ENCODE data around the gene R3HDM2. TPM values are rescaled to one million over a fixed set of nuclear protein-coding genes. Genes with fewer than 3 reads are reported as not detected.

Gene R3HDM2
- total RNA-seq, 2 experiments from 2014 or later = 59.0 to 61.7 TPM

GRCh38 chr12:57459055-57459749 lies 28.4 kb upstream of the R3HDM2 start:
- DNase-seq = peak; percentile 97
- CTCF ChIA-PET = interaction anchor here (0.7 to 2.8 kb wide), 79 partner anchors 7 to 813 kb away, joined by 3 to 48 read pairs (median 4); partner anchors contain the start of genes ARHGAP9, ATP5F1B, DCTN2 and DDIT3
- POLR2A ChIA-PET = interaction anchor here (1.0 to 6.7 kb wide), 11 partner anchors 9 to 234 kb away, joined by 3 to 74 read pairs (median 4); partner anchors contain the start of genes ARHGAP9, DDIT3, INHBC and SHMT2

GRCh38 chr12:57458665-57459054 lies 27.8 kb upstream of the R3HDM2 start:
- H3K4me3 Mint-ChIP-seq = peak overlapping the region; percentile 97
- POLR2A ChIA-PET = interaction anchor here (1.0 to 6.7 kb wide), 11 partner anchors 8 to 233 kb away, joined by 3 to 74 read pairs (median 4); partner anchors contain the start of genes ARHGAP9, DDIT3, INHBC and SHMT2
- peaks cover 68% of the 10 kb centered on the region for H3K4me1 Mint-ChIP-seq (ENCODE audit: low read depth)
- ATAC-seq (no peak), DNase-seq (no peak)
- CTCF ChIA-PET = interaction anchor here (0.7 to 2.8 kb wide), 79 partner anchors 8 to 812 kb away, joined by 3 to 48 read pairs (median 4); partner anchors contain the start of genes ARHGAP9, ATP5F1B, DCTN2 and DDIT3
- H3K9me3 Mint-ChIP-seq (ENCODE audit: insufficient read depth) = no peaks in the 10 kb centered on the region
- H3K36me3 Mint-ChIP-seq (ENCODE audit: low read depth) = no peaks in the 10 kb centered on the region
- peaks cover 9% of the 10 kb centered on the region for H3K27me3 Mint-ChIP-seq (ENCODE audit: low read depth)
- H3K27ac Mint-ChIP-seq = peak overlapping the region; percentile 97

More at GRCh38 chr12:57459055-57459749, 28.4 kb upstream of the R3HDM2 start:
- peak; percentile 73 for ATAC-seq
- peaks cover 9% of the 10 kb centered on the region for H3K27me3 Mint-ChIP-seq (ENCODE audit: low read depth)
- peak overlapping the region; percentile 97 for H3K27ac Mint-ChIP-seq
- no peaks in the 10 kb centered on the region for H3K9me3 Mint-ChIP-seq (ENCODE audit: insufficient read depth)
- no peaks in the 10 kb centered on the region for H3K36me3 Mint-ChIP-seq (ENCODE audit: low read depth)
- peaks cover 74% of the 10 kb centered on the region for H3K4me1 Mint-ChIP-seq (ENCODE audit: low read depth)
- peak overlapping the region; percentile 97 for H3K4me3 Mint-ChIP-seq

DNA sequence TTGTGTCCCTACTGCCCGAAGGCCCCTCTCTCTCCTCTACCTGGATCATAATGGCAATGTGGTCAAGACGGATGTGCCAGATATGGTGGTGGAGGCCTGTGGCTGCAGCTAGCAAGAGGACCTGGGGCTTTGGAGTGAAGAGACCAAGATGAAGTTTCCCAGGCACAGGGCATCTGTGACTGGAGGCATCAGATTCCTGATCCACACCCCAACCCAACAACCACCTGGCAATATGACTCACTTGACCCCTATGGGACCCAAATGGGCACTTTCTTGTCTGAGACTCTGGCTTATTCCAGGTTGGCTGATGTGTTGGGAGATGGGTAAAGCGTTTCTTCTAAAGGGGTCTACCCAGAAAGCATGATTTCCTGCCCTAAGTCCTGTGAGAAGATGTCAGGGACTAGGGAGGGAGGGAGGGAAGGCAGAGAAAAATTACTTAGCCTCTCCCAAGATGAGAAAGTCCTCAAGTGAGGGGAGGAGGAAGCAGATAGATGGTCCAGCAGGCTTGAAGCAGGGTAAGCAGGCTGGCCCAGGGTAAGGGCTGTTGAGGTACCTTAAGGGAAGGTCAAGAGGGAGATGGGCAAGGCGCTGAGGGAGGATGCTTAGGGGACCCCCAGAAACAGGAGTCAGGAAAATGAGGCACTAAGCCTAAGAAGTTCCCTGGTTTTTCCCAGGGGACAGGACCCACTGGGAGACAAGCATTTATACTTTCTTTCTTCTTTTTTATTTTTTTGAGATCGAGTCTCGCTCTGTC lies 26.1 kb upstream of the R3HDM2 start:
- H3K27ac Mint-ChIP-seq = peak overlapping the region; percentile 25
- H3K4me3 Mint-ChIP-seq = no peak overlapping the region
- no peaks in the 10 kb centered on the region for H3K36me3 Mint-ChIP-seq (ENCODE audit: low read depth)
- H3K9me3 Mint-ChIP-seq (ENCODE audit: insufficient read depth) = no peaks in the 10 kb centered on the region
- POLR2A ChIA-PET = no interaction called here
- no peak for ATAC-seq
- H3K4me1 Mint-ChIP-seq (ENCODE audit: low read depth) = peaks cover 61% of the 10 kb centered on the region
- no peak for DNase-seq
- CTCF ChIA-PET = interaction anchor here (1.2 to 7.1 kb wide), 9 partner anchors 10 to 207 kb away, joined by 3 to 145 read pairs (median 21); partner anchors contain the start of gene INHBC
- peaks cover 9% of the 10 kb centered on the region for H3K27me3 Mint-ChIP-seq (ENCODE audit: low read depth)

DNA sequence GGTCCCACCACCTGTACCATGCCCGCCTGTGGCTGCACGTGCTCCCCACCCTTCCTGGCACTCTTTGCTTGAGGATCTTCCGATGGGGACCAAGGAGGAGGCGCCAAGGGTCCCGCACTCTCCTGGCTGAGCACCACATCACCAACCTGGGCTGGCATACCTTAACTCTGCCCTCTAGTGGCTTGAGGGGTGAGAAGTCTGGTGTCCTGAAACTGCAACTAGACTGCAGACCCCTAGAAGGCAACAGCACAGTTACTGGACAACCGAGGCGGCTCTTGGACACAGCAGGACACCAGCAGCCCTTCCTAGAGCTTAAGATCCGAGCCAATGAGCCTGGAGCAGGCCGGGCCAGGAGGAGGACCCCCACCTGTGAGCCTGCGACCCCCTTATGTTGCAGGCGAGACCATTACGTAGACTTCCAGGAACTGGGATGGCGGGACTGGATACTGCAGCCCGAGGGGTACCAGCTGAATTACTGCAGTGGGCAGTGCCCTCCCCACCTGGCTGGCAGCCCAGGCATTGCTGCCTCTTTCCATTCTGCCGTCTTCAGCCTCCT lies 25.4 kb upstream of the R3HDM2 start:
- Mint-ChIP-seq H3K27me3 (ENCODE audit: low read depth) (peaks cover 7% of the 10 kb centered on the region), H3K27ac (peak overlapping the region; percentile 74), H3K4me3 (peak overlapping the region; percentile 65), H3K36me3 (ENCODE audit: low read depth) (no peaks in the 10 kb centered on the region), H3K9me3 (ENCODE audit: insufficient read depth) (no peaks in the 10 kb centered on the region), H3K4me1 (ENCODE audit: low read depth) (peaks cover 56% of the 10 kb centered on the region)
- ChIA-PET CTCF (interaction anchor here (0.6 to 7.1 kb wide), 43 partner anchors 10 to 242 kb away, joined by 3 to 145 read pairs (median 4); partner anchors contain the start of genes ARHGAP9, INHBC and SHMT2), POLR2A (no interaction called here)
- ATAC-seq (peak; percentile 40), DNase-seq (peak; percentile 75)

GRCh38 chr12:57455374-57456144 lies 24.7 kb upstream of the R3HDM2 start:
- Mint-ChIP-seq H3K4me1 (ENCODE audit: low read depth) (peaks cover 51% of the 10 kb centered on the region), H3K9me3 (ENCODE audit: insufficient read depth) (no peaks in the 10 kb centered on the region), H3K27ac (peak overlapping the region; percentile 74), H3K27me3 (ENCODE audit: low read depth) (peaks cover 5% of the 10 kb centered on the region), H3K36me3 (ENCODE audit: low read depth) (no peaks in the 10 kb centered on the region), H3K4me3 (peak overlapping the region; percentile 65)
- POLR2A ChIA-PET = no interaction called here
- ATAC-seq (no peak), DNase-seq (no peak)
- CTCF ChIA-PET = interaction anchor here (0.6 to 7.1 kb wide), 46 partner anchors 9 to 242 kb away, joined by 3 to 145 read pairs (median 4); partner anchors contain the start of genes ARHGAP9, INHBC and SHMT2

DNA sequence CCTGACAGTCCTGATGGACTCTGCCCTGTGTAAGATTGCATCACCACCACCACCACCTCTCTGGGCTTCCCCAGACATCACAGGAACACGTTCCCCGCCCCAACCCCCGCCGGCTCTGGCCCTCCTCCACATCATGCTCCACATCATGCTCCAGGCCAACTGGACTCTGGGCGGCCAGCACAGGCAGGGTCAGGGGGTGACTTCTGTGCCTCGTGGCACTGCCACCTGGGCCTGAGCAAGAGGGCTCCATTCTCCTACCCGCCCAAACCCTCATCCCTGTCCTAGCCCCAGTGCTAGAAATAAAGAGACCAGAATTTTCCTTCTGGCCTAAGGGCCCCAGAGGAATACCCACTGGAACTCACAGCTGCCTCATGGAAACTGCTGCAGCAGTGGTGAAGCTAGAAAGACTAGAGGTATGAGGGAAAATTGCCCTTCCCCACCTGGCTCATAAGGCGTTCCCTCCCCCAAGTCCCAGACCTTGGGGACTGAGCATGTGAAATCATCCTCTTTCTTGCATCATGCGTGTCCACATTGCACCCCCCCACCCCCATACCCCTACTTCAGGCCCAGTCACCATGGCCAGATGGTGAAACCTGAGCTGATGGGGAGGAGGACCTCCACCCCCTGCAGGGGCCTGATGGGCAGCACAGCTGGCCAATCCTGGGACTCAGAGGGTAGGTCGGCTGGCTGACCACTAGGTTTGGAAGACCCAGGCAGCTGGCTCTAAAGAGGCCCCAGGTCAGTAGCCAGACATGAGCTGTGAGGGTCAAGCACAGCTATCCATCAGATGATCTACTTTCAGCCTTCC lies 23.9 kb upstream of the R3HDM2 start, which contains the start of gene INHBE:
TSS of gene INHBE (plus strand) at position 742 of the 808 bp plus-strand sequence. CDS start 230 bp downstream, outside the sequence.
- no peak for ATAC-seq

GRCh38 chr12:57454213-57454565 lies 23.3 kb upstream of the R3HDM2 start:
- ChIA-PET POLR2A (interaction anchor here (0.7 to 1.0 kb wide), 2 partner anchors 24 to 28 kb away, joined by 3 to 4 read pairs; no protein-coding TSS in a partner anchor), CTCF (interaction anchor here (0.8 to 7.1 kb wide), 11 partner anchors 9 to 225 kb away, joined by 3 to 145 read pairs (median 8); partner anchors contain the start of gene SHMT2)
- no peak overlapping the region for H3K4me3 Mint-ChIP-seq

More for the DNA sequence above, 23.9 kb upstream of the R3HDM2 start, which contains the start of gene INHBE:
- H3K27ac Mint-ChIP-seq = peak within 1 kb of the TSS; percentile 74
- ChIA-PET POLR2A (interaction anchor here (1.0 kb wide), 1 partner anchor 25 kb away, joined by 3 read pairs; no protein-coding TSS in a partner anchor), CTCF (interaction anchor here (0.8 to 7.1 kb wide), 35 partner anchors 9 to 241 kb away, joined by 3 to 145 read pairs (median 5); partner anchors contain the start of genes ARHGAP9, INHBC and SHMT2)
- H3K4me3 Mint-ChIP-seq = peak within 1 kb of the TSS; percentile 65
- no peaks in the 10 kb centered on the region for H3K36me3 Mint-ChIP-seq (ENCODE audit: low read depth)
- no peaks in the 10 kb centered on the region for H3K27me3 Mint-ChIP-seq (ENCODE audit: low read depth)
- no peak for DNase-seq
- no peaks in the 10 kb centered on the region for H3K9me3 Mint-ChIP-seq (ENCODE audit: insufficient read depth)
- H3K4me1 Mint-ChIP-seq (ENCODE audit: low read depth) = peaks cover 45% of the 10 kb centered on the region

DNA sequence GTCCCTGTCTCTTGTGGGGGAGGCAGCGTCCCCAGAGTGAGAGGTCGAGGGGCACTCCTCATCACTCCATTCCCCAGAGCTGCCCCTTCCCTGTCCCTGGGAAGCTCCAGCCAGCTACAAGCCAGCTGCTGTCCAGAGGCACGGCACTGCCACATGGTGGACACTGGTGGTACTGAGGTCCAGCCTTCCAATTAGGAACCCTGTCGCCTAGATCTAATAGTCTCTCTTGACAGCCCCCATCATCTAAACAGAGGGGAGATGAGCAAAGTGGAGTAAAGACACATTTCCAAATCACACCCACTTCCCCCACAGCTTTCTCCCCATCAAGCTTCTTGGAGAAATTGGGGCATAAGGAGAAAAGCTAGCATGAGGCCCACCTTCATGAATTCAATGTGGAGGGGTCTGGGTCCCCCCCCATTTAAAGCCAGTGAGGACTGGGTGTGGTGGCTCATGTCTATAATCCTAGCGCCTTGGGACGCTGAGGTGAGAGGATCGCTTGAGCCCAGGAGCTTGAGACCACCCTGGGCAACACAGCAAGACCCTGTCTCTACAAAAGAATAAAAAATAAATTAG lies 22.2 kb upstream of the R3HDM2 start:
- Mint-ChIP-seq H3K36me3 (ENCODE audit: low read depth) (no peaks in the 10 kb centered on the region), H3K27ac (no peak overlapping the region), H3K4me3 (no peak overlapping the region), H3K4me1 (ENCODE audit: low read depth) (peaks cover 30% of the 10 kb centered on the region), H3K9me3 (ENCODE audit: insufficient read depth) (no peaks in the 10 kb centered on the region), H3K27me3 (ENCODE audit: low read depth) (no peaks in the 10 kb centered on the region)
- ATAC-seq (peak; percentile 54), DNase-seq (peak; percentile 70)
- ChIA-PET CTCF (interaction anchor here (0.7 to 7.1 kb wide), 38 partner anchors 8 to 240 kb away, joined by 3 to 145 read pairs (median 5); partner anchors contain the start of genes INHBC and SHMT2), POLR2A (interaction anchor here (1.0 kb wide), 1 partner anchor 10 kb away, joined by 4 read pairs; no protein-coding TSS in a partner anchor)

More at GRCh38 chr12:57454213-57454565, 23.3 kb upstream of the R3HDM2 start:
- no peaks in the 10 kb centered on the region for H3K9me3 Mint-ChIP-seq (ENCODE audit: insufficient read depth)
- no peak for DNase-seq
- no peaks in the 10 kb centered on the region for H3K27me3 Mint-ChIP-seq (ENCODE audit: low read depth)
- H3K4me1 Mint-ChIP-seq (ENCODE audit: low read depth) = peaks cover 39% of the 10 kb centered on the region
- H3K27ac Mint-ChIP-seq = no peak overlapping the region
- H3K36me3 Mint-ChIP-seq (ENCODE audit: low read depth) = no peaks in the 10 kb centered on the region
- no peak for ATAC-seq

DNA sequence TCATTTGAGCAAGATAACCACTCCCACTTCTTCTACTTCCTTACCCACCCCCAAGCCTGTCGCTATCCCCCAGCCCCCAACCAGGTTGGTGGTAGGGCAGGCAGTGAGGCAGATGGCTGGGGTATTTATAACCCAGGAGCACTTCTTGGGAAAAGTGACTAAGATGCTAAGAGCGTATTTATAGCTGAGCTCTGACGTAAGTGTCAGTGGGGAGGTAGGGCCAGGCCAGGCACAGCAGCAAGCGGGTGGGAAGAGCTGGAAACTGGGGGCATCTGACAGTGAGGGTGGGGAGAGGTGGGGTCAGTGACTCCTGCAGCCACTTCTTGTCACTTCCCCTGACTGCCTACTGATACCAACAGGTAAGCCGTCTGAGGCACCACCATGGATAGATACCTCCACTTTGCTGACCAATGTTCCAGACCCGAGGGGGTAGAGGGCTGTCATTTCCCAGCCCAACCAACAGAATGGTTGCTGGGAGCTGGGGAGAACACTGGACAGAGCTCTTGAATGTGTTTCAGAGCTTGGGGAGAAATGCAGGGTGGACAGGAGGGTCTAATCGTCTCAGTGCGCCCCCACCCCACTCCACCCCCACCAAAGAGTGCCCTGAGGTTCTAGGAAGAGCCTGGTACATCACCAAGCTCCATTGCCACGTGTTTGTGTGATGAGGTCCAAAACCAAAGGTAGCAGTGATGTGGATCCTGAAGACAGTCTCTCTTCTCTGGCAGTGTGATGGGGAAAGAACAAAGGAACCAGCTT lies 21.5 kb upstream of the R3HDM2 start:
- CTCF ChIA-PET = interaction anchor here (0.7 to 7.1 kb wide), 39 partner anchors 10 to 269 kb away, joined by 3 to 145 read pairs (median 5); partner anchors contain the start of gene INHBC
- H3K27ac Mint-ChIP-seq = no peak overlapping the region
- no peak for ATAC-seq

More for the DNA sequence above, 21.5 kb upstream of the R3HDM2 start:
- no peaks in the 10 kb centered on the region for H3K27me3 Mint-ChIP-seq (ENCODE audit: low read depth)
- no peak for DNase-seq
- POLR2A ChIA-PET = interaction anchor here (1.0 kb wide), 1 partner anchor 10 kb away, joined by 4 read pairs; no protein-coding TSS in a partner anchor
- H3K4me3 Mint-ChIP-seq = no peak overlapping the region
- peaks cover 28% of the 10 kb centered on the region for H3K4me1 Mint-ChIP-seq (ENCODE audit: low read depth)
- H3K36me3 Mint-ChIP-seq (ENCODE audit: low read depth) = no peaks in the 10 kb centered on the region
- H3K9me3 Mint-ChIP-seq (ENCODE audit: insufficient read depth) = no peaks in the 10 kb centered on the region
